ENCODE measurements around the gene PRRT4. TPM values are rescaled to one million over a fixed set of nuclear protein-coding genes. Genes with fewer than 3 reads are reported as not detected.

PRRT4 gene
- polyA plus RNA-seq, 1 donor (not counting 4 experiments of a cell fraction or from before 2014, with no cell fraction given), result 0.12 TPM

DNA sequence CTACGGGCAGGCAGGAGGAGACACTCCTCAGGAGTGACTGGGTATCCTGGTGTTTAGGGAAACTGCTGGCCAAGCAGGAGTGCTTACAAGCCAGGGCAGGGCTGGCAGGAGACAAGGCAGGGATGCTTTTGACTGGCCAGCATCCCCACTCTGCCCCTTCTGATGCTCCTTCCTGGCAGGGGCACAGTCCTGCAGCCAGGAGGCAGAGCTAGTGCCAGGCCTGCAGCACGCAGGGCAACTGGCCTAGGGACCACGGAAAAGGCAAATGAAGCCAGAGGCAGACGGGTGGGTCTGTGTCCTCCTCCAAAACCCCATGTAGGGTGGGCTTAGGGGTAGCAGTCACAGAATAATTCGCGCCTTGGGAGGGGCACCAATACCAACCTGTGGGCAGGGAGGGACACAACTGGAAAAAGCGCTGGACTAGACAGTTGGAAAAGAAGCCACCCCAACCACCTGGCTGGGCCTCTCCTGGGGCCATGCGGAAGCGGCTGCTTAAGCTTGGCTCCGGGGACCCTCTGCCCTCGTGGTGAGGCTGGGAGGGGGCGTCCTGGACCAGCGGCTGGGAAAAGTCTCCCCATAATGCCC is 43.5 kb upstream of the PRRT4 start:
- peaks cover 33% of the 10 kb centered on the region for H3K4me1 ChIP-seq (ENCODE audit: control insufficient read depth, extremely low read depth, insufficient read depth, low read length)
- DNase-seq (ENCODE audit: low read depth, low spot score), result no peak

DNA sequence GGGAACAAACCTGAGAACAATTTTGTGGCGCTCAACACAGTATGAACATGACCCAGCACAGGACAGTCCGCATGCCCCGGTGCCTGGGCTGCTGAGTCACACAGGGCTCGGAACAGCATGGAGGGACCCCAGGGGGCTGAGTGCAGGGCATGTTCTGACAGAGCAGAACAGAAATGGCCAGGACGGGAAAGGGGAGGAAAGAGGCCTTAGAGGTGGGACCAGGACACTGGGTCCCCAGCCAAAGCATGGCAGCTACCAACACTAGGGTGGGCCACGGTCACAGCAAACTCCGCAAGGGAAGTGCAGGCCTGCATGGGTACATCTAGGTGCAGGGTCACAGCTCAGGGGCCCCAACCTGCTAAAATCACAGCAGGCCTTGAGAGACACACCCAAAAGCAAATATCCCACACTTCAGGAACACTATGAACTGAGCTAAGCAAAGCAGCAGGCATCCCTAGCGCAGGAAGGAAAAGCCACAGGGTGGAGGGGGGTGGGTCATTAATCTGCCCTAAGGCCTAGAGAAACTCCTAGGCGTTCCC is 42.7 kb upstream of the PRRT4 start:
- DNase-seq (ENCODE audit: low read depth, low spot score), result no peak
- Histone ChIP-seq H3K4me3 (ENCODE audit: control insufficient read depth in 2 of 3, extremely low read depth in 1 of 3, insufficient read depth in 2 of 3, low read depth in 1 of 3, low read length in 3 of 3) (peak overlapping the region; percentile 50 to 81 (median 60)), H3K79me2 (ENCODE audit: control insufficient read depth, insufficient read depth, low read length) (peaks cover 15% of the 10 kb centered on the region), H3K27me3 (ENCODE audit: control insufficient read depth, extremely low read depth, insufficient read depth, low read length) (no peaks in the 10 kb centered on the region), H2AFZ (ENCODE audit: control insufficient read depth, low read length) (no peak overlapping the region), H3K27ac (ENCODE audit: control insufficient read depth, insufficient read depth, low read length) (no peak overlapping the region), H4K20me1 (ENCODE audit: control insufficient read depth, extremely low read depth, insufficient read depth, low read length) (no peaks in the 10 kb centered on the region), H3K4me1 (ENCODE audit: control insufficient read depth, extremely low read depth, insufficient read depth, low read length) (peaks cover 31% of the 10 kb centered on the region), H3K9me1 (ENCODE audit: control insufficient read depth, extremely low read depth, insufficient read depth, low read length) (no peaks in the 10 kb centered on the region), H3K36me3 (ENCODE audit: control insufficient read depth in 2 of 2, extremely low read depth in 1 of 2, insufficient read depth in 2 of 2, low read length in 2 of 2) (peaks cover 13 to 23% of the 10 kb centered on the region in 2 experiments), H3K9me3 (ENCODE audit: control insufficient read depth, low read depth, low read length) (no peaks in the 10 kb centered on the region), H3K4me2 (ENCODE audit: control insufficient read depth, extremely low read depth, insufficient read depth, low read depth, low read length) (peak overlapping the region; percentile 98), H3K9ac (ENCODE audit: control insufficient read depth, extremely low read depth, insufficient read depth, low read length) (peak overlapping the region; percentile 82)
- dilution Hi-C loops (cut with MboI; ENCODE audit: extremely low pct_ligation_motif_present, low sequenced_read_pairs), result no loop called here
- FAIRE-seq, result no peak
- no peak for TF ChIP-seq EZH2 (IDR thresholded peaks at IDR 0.05; ENCODE audit: low read length)
- TF ChIP-seq, protein P1, sequence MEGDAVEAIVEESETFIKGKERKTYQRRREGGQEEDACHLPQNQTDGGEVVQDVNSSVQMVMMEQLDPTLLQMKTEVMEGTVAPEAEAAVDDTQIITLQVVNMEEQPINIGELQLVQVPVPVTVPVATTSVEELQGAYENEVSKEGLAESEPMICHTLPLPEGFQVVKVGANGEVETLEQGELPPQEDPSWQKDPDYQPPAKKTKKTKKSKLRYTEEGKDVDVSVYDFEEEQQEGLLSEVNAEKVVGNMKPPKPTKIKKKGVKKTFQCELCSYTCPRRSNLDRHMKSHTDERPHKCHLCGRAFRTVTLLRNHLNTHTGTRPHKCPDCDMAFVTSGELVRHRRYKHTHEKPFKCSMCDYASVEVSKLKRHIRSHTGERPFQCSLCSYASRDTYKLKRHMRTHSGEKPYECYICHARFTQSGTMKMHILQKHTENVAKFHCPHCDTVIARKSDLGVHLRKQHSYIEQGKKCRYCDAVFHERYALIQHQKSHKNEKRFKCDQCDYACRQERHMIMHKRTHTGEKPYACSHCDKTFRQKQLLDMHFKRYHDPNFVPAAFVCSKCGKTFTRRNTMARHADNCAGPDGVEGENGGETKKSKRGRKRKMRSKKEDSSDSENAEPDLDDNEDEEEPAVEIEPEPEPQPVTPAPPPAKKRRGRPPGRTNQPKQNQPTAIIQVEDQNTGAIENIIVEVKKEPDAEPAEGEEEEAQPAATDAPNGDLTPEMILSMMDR (optimal IDR thresholded peaks at IDR 0.05 in 1 of 3, IDR thresholded peaks at IDR 0.05 in 1 of 3, conservative IDR thresholded peaks at IDR 0.05 in 1 of 3; ENCODE audit: extremely low read depth in 1 of 3, insufficient read depth in 2 of 3, low read length in 3 of 3), result no peak

More for the DNA sequence above, 43.5 kb upstream of the PRRT4 start:
- dilution Hi-C loops (cut with MboI; ENCODE audit: extremely low pct_ligation_motif_present, low sequenced_read_pairs), result no loop called here
- Histone ChIP-seq H2AFZ (ENCODE audit: control insufficient read depth, low read length) (peak overlapping the region; percentile 66), H3K4me2 (ENCODE audit: control insufficient read depth, extremely low read depth, insufficient read depth, low read depth, low read length) (peak overlapping the region; percentile 98), H3K9me3 (ENCODE audit: control insufficient read depth, low read depth, low read length) (no peaks in the 10 kb centered on the region), H3K4me3 (ENCODE audit: control insufficient read depth in 2 of 3, extremely low read depth in 1 of 3, insufficient read depth in 2 of 3, low read depth in 1 of 3, low read length in 3 of 3) (peak overlapping the region; percentile 50 to 81 (median 60)), H3K9ac (ENCODE audit: control insufficient read depth, extremely low read depth, insufficient read depth, low read length) (peak overlapping the region; percentile 82), H3K79me2 (ENCODE audit: control insufficient read depth, insufficient read depth, low read length) (peaks cover 15% of the 10 kb centered on the region), H3K27me3 (ENCODE audit: control insufficient read depth, extremely low read depth, insufficient read depth, low read length) (no peaks in the 10 kb centered on the region), H4K20me1 (ENCODE audit: control insufficient read depth, extremely low read depth, insufficient read depth, low read length) (no peaks in the 10 kb centered on the region), H3K36me3 (ENCODE audit: control insufficient read depth in 2 of 2, extremely low read depth in 1 of 2, insufficient read depth in 2 of 2, low read length in 2 of 2) (peaks cover 10 to 23% of the 10 kb centered on the region in 2 experiments), H3K27ac (ENCODE audit: control insufficient read depth, insufficient read depth, low read length) (peak overlapping the region; percentile 64), H3K9me1 (ENCODE audit: control insufficient read depth, extremely low read depth, insufficient read depth, low read length) (no peaks in the 10 kb centered on the region)
- no peak for FAIRE-seq
- TF ChIP-seq, protein P1 (optimal IDR thresholded peaks at IDR 0.05 in 1 of 3, IDR thresholded peaks at IDR 0.05 in 1 of 3, conservative IDR thresholded peaks at IDR 0.05 in 1 of 3; ENCODE audit: extremely low read depth in 1 of 3, insufficient read depth in 2 of 3, low read length in 3 of 3), result peak in 2 of 3 experiments; percentile 3 to 20
- no peak for TF ChIP-seq EZH2 (IDR thresholded peaks at IDR 0.05; ENCODE audit: low read length)
